Left cardiac atrium (tissue), 4 donors: Measurements from ENCODE around the gene BSDC1. TPM values are rescaled to one million over a fixed set of nuclear protein-coding genes. Genes with fewer than 3 reads are reported as not detected.
"Not testable (repeated sequence)": the region's sequence is repeated elsewhere in the genome, so short reads cannot be mapped to it uniquely, and the experiment has no call there.

Experiments used
- ATAC-seq, 2 donors: fragments of 200-7000 bp; cut with Tn5 transposase; one replicate each; pipeline ENCODE4 v1.9.1; 2020; ENCODE audit warnings: mild to moderate bottlenecking in 2 of 2, moderate library complexity in 2 of 2
- DNase-seq: peaks from one replicate; pipeline ENCODE4 v3.0.0-alpha.2; 2020
- intact Hi-C, 2 donors: fragments of 100-400 bp; cut with DNase I; formaldehyde crosslinking; loops; one replicate each; pipeline versions ENCODE4 v1.14.1 to v1.15.1; 2022 to 2023
- long read RNA-seq: library from polyadenylated mRNA; unstranded; transcript quantifications from one replicate; pipeline ENCODE4 v2.0.0, GENCODE V29; 2021
- total RNA-seq, 2 donors: library from RNA; stranded (reverse); fragmentation: NEBNext Ultra II Directional; extraction: Animal tissue kit (Norgen Biotek cat#: 25700); gene quantifications; one replicate each; pipeline ENCODE4 v1.2.1, GENCODE V29; 2021
- donor health status: DM: no; HTN: yes; CAD: no.
- donor health status: DM: no; HTN: yes; CAD: no; lungs with severe emphysema.
- donor health status: DM: yes; HTN: yes; CAD: no.
- donor health status: Dilated cardiomyopathy.

BSDC1 gene
- 10 to 100 TPM; 42.2 to 43.8 TPM for total RNA-seq
- long read RNA-seq, transcript BSDC1-206 (11 exons, 2,846 nt), result major isoform, 41 of 73 reads
- long read RNA-seq, transcript BSDC1-205 (11 exons, 1,505 nt), result minor isoform, 5 of 73 reads
- long read RNA-seq, partial matches to known transcripts, result 16 of 73 reads
- long read RNA-seq, other reads (novel, unspliced or antisense), result 9 of 73 reads

- intact Hi-C loops, result no loop called here
- peak; percentile 99 for ATAC-seq
- peak; percentile 97 for DNase-seq
Measured at GRCh38 chr1:32394141-32394889, at the start of gene BSDC1. Gene BSDC1 (minus strand): TSS chr1:32394441. CDS start chr1:32394414, 27 bp downstream.

GRCh38 chr1:32441467-32441866 lies 47.2 kb upstream of the BSDC1 start:
- intact Hi-C loops, ATAC-seq, DNase-seq: not testable (repeated sequence)

DNA sequence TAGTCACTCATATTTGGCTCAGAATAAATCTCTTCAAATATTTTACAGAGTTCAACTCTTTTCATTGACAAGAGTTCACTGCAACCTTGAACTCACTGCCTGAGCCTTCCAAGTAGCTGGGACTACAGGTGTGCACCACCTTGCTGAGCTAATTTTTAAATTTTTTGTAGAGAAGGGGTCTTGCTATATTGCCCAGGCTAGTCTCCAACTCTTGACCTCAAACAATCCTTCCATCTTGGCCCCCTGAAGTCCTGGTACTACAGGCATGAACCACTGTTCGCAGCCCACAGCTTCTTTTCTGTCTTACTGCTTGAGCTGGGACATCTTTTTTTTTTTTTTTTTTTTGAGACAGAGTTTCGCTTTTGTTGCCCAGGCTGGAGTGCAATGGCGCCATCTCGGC lies 44.5 kb upstream of the BSDC1 start:
- DNase-seq, ATAC-seq, intact Hi-C loops: not testable (repeated sequence)

DNA sequence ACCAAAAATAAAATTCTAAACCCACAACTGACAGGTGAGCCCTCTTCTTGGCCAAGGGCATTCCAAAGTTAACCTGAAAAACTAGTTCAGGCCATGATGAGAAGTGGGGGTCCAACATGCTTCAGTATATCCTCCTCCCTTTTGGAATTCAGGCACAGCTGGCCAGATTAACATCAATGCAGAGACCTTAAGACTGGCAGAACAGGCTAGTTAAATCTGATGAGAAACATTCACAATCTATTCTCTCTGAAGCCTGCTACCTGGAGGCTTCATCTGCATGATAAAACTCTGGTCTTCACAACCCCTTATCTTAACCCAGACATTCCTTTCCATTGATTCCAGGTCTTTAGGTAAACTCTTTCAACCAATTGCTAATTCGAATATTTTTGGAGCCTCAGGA lies 43.9 kb upstream of the BSDC1 start:
- ATAC-seq (no peak), DNase-seq (no peak)
- intact Hi-C loops, result no loop called here

- DNase-seq (no peak), ATAC-seq (no peak)
- intact Hi-C loops, result no loop called here
Measured at GRCh38 chr1:32431736-32432400, 37.6 kb upstream of the BSDC1 start.

- ATAC-seq (no peak), DNase-seq (no peak)
- intact Hi-C loops, result no loop called here
Measured at GRCh38 chr1:32427264-32427963, 33.2 kb upstream of the BSDC1 start.

GRCh38 chr1:32426489-32427255 lies 32.4 kb upstream of the BSDC1 start:
- DNase-seq, result peak; percentile 53
- intact Hi-C loops, result no loop called here
- ATAC-seq, result peak; percentile 68 to 91

- intact Hi-C loops, result no loop called here
- ATAC-seq (no peak), DNase-seq (no peak)
Measured at GRCh38 chr1:32421775-32422174, 27.5 kb upstream of the BSDC1 start.

DNA sequence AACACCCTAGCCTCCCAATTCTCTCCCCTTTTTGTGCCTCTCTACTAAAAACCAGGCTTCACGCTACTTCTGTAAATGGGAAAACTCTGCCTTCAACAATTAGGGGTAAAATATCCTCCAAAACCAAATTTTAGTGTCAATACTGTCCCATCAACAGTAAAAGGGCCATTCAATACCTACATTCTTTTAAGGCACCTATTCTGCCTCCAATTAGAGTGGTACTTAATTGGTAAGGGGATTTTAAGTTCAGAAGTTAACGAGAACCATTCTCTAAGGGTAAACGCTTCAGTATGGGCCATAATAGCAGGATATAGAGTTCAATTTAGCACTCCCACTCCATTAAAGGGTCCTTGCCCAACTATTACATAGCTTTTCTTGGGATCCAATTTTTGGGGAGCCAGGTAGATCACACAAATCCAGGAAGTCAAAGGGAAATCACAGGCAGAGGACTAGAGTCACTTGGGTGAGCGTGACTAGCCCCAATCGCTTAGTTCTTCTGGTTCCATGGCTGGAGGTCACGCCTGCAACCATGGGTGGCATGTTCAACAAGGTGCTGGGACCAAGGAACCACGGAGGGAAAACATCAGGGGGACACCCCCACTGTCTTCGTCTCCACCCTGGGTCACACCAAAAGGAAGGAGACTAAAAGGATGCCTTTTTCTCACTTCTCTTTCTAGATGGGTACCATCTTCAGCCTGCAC lies 20.1 kb upstream of the BSDC1 start:
- ATAC-seq, result no peak
- intact Hi-C loops, result no loop called here
- DNase-seq, result no peak

DNA sequence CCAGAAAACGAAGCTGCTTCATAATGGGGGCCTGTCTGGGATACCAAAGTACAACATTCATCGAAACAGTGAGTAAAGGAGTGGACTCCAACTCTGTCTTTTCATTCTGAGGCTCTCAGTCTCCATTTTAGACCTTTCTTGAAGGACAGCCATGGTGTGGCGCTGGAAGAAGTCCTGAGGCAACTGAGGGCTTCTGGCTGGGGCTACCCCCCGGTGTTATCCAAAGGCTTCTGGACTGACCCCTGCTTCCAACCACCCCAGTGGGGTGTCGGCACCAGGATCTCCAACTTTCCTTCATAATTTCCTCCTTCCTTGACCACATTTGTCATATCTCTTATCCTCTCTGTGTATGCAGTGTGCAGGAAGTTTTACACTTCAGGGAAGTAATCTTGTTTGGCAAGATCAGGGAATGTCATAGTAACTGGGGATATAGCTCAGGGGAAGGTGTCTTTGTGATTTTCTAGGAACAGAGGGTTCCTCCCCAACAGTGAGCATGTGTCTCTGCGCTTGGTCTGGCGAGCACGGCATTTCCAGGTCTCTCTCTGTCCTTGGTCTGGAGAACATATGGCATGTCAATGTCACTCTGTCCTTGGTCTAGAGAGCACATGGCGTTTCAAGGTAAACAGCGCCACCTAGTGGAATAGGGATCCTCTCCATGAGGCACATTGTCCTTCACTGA lies 19.4 kb upstream of the BSDC1 start:
- DNase-seq (no peak), ATAC-seq (peak; percentile 61 to 67)
- intact Hi-C loops, result no loop called here

GRCh38 chr1:32411261-32411660 lies 17.0 kb upstream of the BSDC1 start:
- intact Hi-C loops, result no loop called here
- ATAC-seq (no peak), DNase-seq (no peak)

- DNase-seq (no peak), ATAC-seq (no peak)
- intact Hi-C loops, result no loop called here
Measured at GRCh38 chr1:32406629-32407111, 12.4 kb upstream of the BSDC1 start.

DNA sequence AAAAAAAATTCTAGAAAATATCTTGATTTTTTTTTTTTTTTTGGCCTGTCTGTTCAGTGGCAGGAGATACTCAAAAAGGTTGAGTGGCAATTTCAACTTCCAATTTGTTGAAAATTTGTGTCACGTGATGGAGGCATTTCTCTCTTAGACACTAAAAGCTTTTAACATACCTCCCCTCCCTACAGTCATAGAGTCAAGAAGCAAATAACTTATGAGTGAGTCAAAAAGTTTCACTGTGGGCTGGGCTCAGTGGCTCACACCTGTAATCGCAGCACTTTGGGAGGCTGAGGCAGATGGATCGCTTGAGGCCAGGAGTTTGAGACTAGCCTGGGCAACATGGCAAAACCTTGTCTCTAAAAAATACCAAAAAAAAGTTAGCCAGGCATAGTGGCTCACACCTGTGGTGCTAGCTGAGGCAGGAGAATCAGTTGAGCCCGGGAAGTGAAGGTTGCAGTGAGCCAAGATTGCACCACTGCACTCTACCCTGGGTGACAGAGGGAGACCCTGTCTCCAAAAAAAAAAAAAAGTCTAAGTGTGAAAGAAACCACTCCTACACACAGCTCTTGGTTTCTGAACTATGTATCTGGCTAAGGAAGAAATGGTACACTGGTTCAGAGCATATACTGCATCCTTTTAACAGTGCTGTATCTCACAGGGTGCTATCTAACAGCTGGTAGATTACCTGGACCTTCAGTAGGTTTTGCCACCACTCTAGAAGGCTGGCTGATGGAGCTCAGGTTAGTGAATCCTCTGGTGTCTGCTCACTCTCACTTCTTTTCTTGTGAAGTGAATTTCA lies 11.6 kb upstream of the BSDC1 start:
- DNase-seq, result no peak
- ATAC-seq, result no peak
- intact Hi-C loops, result no loop called here

- intact Hi-C loops, result no loop called here
- no peak for DNase-seq
- no peak for ATAC-seq
Measured at GRCh38 chr1:32404946-32405345, 10.7 kb upstream of the BSDC1 start.

DNA sequence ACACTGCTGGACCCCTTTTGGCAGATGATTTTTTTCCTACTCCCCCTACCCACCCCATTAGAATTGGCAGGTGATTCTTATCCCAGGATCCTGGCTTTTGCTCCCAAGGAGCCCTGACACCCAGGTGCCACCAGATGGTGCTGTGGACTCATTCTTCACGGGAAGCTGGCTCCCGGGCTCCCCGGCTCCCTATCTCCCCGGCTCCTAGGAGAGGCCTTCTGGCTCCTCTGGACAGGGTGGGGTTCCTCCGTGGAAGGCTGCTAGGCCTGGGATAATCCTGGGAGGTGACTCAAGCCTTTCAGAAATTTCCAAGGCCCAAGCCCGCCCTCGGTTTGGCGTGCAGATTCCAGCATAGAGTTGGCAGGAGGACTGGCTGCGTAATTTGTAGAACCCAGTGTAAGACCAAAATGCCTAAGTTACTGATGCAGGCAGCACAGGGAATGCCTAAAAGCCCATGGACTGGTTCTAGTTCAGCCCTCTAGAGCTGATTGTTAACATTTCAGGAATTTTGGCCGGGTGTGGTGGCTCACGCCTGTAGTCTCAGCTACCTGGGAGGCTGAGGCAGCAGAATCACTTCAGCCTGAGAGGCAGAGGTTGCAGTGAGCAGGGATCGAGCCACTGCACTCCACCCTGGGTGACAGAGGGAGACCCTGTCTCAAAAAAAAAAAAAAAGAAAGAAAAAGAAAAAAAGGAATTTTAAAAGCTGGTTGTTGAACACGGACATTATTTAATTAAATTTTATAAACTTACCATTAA lies 6.8 kb upstream of the BSDC1 start:
- intact Hi-C loops, result no loop called here
- ATAC-seq (peak; percentile 95 to 99), DNase-seq (peak; percentile 93)

- DNase-seq (no peak), ATAC-seq (no peak)
- intact Hi-C loops, result no loop called here
Measured at GRCh38 chr1:32399843-32400242, 5.6 kb upstream of the BSDC1 start.
